ENCODE data around the gene DMC1. TPM values are rescaled to one million over a fixed set of nuclear protein-coding genes. Genes with fewer than 3 reads are reported as not detected.

Gene DMC1
- total RNA-seq (2014; rRNA removed; shearing (Covaris generic)) (5.0 and 8.0 TPM in 2 replicates), polyA plus RNA-seq (2016; fragmentation: Nextera tagmentation; extraction: Ambion mirVana) (13.2 and 18.5 TPM in 2 replicates)
- long read RNA-seq, partial matches to known transcripts, result 0 of 6 reads
- long read RNA-seq, other reads (novel, unspliced or antisense), result 6 of 6 reads

GRCh38 chr22:38569972-38570778, at the start of gene DMC1:
TSS of gene DMC1 (minus strand) at chr22:38570183. CDS start at chr22:38568256, 1,927 bp downstream.
- Mint-ChIP-seq H3K9me3 (no peaks in the 10 kb centered on the region), H3K36me3 (ENCODE audit: low read depth) (no peaks in the 10 kb centered on the region; the same call in 2 of the 3 replicates), H3K27me3 (ENCODE audit: insufficient read depth, low read depth, poor library complexity) (peaks cover 7% of the 10 kb centered on the region), H3K4me1 (peaks cover 25% of the 10 kb centered on the region), H3K4me3 (peak within 1 kb of the TSS; percentile 84), H3K27ac (peak within 1 kb of the TSS; percentile 97)
- H3K4me3 ChIP-seq, result peak within 1 kb of the TSS; percentile 82
- H3K9me2 ChIP-seq (ENCODE audit: insufficient read depth), result no peaks in the 10 kb centered on the region
- peak within 1 kb of the TSS; percentile 90 for H3K27ac ChIP-seq (ENCODE audit: low read depth)
- no peaks in the 10 kb centered on the region for H3K27me3 ChIP-seq (ENCODE audit: insufficient read depth)
- H3K79me2 ChIP-seq (replicated peaks; ENCODE audit: insufficient read depth), result no peaks in the 10 kb centered on the region
- H3F3A ChIP-seq (replicated peaks; ENCODE audit: low read depth), result no peaks in the 10 kb centered on the region
- TF ChIP-seq CREB1 (CRISPR knock-in tag; IDR thresholded peaks at IDR 0.05; ENCODE audit: low read depth) (peak; percentile 13; the same call in 1 of the 2 replicates), JUNB (IDR thresholded peaks at IDR 0.05; ENCODE audit: unreplicated experiment) (no peak), POLR2AphosphoS5 (IDR thresholded peaks at IDR 0.05; ENCODE audit: low read depth) (peak; percentile 64)
- peaks cover 23% of the 10 kb centered on the region for H3K4me1 ChIP-seq (ENCODE audit: insufficient read depth)
- H3K36me3 ChIP-seq (ENCODE audit: insufficient read depth), result no peaks in the 10 kb centered on the region
- ATAC-seq (peak; percentile 86), DNase-seq (ENCODE audit: low spot score) (peak; percentile 99)
- H3K4me2 ChIP-seq, result peak within 1 kb of the TSS; percentile 88
- peak within 1 kb of the TSS; percentile 97 for H2AFZ ChIP-seq
- H4K20me1 ChIP-seq (replicated peaks; ENCODE audit: insufficient read depth), result no peaks in the 10 kb centered on the region

DNA sequence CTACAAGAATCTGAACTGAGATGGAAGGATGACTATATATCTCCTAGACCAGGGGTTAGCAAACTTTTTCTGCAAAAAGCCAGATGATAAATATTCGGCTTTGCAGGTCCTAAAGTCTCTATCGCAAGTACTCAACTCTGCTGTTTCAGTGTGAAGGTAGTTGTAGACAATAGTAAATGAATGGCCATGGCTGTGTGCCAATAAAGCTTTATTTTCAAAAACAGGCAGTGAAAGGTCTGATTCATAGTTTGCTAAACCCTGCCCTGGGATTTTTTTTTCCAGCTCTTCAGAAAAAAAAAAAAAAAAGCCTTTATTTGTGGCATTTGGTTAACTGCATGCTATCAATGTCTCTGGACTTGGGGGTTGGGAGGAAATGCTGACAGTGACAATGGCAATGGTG, 48.7 kb upstream of the DMC1 start:
- Histone ChIP-seq H2AFZ (no peak overlapping the region), H3K4me1 (ENCODE audit: insufficient read depth) (no peaks in the 10 kb centered on the region), H3F3A (replicated peaks; ENCODE audit: low read depth) (no peaks in the 10 kb centered on the region), H3K4me3 (no peak overlapping the region), H4K20me1 (replicated peaks; ENCODE audit: insufficient read depth) (no peaks in the 10 kb centered on the region), H3K36me3 (ENCODE audit: insufficient read depth) (peaks cover 15% of the 10 kb centered on the region; the same call in 1 of the 2 replicates), H3K27me3 (ENCODE audit: insufficient read depth) (no peaks in the 10 kb centered on the region), H3K27ac (ENCODE audit: low read depth) (no peak overlapping the region), H3K79me2 (replicated peaks; ENCODE audit: insufficient read depth) (no peaks in the 10 kb centered on the region), H3K9me2 (ENCODE audit: insufficient read depth) (no peaks in the 10 kb centered on the region), H3K4me2 (no peak overlapping the region)
- DNase-seq (ENCODE audit: low spot score) (no peak), ATAC-seq (no peak)
- Mint-ChIP-seq H3K4me3 (no peak overlapping the region), H3K4me1 (peaks cover 4% of the 10 kb centered on the region), H3K27ac (no peak overlapping the region), H3K9me3 (peaks cover 9% of the 10 kb centered on the region; the same call in 2 of the 3 replicates), H3K36me3 (ENCODE audit: low read depth) (peaks cover 48% of the 10 kb centered on the region), H3K27me3 (ENCODE audit: insufficient read depth, low read depth, poor library complexity) (peaks cover 8% of the 10 kb centered on the region)
- no peak for TF ChIP-seq ETS1 (IDR thresholded peaks at IDR 0.05)
- no peak for TF ChIP-seq CTCF (conservative IDR thresholded peaks at IDR 0.05; ENCODE audit: low read depth in 2 of 2)
- no peak for TF ChIP-seq NANOG (IDR thresholded peaks at IDR 0.05; ENCODE audit: borderline replicate concordance)
- TF ChIP-seq CREB1 (CRISPR knock-in tag; IDR thresholded peaks at IDR 0.05; ENCODE audit: low read depth), result no peak
- TF ChIP-seq, protein P1, sequence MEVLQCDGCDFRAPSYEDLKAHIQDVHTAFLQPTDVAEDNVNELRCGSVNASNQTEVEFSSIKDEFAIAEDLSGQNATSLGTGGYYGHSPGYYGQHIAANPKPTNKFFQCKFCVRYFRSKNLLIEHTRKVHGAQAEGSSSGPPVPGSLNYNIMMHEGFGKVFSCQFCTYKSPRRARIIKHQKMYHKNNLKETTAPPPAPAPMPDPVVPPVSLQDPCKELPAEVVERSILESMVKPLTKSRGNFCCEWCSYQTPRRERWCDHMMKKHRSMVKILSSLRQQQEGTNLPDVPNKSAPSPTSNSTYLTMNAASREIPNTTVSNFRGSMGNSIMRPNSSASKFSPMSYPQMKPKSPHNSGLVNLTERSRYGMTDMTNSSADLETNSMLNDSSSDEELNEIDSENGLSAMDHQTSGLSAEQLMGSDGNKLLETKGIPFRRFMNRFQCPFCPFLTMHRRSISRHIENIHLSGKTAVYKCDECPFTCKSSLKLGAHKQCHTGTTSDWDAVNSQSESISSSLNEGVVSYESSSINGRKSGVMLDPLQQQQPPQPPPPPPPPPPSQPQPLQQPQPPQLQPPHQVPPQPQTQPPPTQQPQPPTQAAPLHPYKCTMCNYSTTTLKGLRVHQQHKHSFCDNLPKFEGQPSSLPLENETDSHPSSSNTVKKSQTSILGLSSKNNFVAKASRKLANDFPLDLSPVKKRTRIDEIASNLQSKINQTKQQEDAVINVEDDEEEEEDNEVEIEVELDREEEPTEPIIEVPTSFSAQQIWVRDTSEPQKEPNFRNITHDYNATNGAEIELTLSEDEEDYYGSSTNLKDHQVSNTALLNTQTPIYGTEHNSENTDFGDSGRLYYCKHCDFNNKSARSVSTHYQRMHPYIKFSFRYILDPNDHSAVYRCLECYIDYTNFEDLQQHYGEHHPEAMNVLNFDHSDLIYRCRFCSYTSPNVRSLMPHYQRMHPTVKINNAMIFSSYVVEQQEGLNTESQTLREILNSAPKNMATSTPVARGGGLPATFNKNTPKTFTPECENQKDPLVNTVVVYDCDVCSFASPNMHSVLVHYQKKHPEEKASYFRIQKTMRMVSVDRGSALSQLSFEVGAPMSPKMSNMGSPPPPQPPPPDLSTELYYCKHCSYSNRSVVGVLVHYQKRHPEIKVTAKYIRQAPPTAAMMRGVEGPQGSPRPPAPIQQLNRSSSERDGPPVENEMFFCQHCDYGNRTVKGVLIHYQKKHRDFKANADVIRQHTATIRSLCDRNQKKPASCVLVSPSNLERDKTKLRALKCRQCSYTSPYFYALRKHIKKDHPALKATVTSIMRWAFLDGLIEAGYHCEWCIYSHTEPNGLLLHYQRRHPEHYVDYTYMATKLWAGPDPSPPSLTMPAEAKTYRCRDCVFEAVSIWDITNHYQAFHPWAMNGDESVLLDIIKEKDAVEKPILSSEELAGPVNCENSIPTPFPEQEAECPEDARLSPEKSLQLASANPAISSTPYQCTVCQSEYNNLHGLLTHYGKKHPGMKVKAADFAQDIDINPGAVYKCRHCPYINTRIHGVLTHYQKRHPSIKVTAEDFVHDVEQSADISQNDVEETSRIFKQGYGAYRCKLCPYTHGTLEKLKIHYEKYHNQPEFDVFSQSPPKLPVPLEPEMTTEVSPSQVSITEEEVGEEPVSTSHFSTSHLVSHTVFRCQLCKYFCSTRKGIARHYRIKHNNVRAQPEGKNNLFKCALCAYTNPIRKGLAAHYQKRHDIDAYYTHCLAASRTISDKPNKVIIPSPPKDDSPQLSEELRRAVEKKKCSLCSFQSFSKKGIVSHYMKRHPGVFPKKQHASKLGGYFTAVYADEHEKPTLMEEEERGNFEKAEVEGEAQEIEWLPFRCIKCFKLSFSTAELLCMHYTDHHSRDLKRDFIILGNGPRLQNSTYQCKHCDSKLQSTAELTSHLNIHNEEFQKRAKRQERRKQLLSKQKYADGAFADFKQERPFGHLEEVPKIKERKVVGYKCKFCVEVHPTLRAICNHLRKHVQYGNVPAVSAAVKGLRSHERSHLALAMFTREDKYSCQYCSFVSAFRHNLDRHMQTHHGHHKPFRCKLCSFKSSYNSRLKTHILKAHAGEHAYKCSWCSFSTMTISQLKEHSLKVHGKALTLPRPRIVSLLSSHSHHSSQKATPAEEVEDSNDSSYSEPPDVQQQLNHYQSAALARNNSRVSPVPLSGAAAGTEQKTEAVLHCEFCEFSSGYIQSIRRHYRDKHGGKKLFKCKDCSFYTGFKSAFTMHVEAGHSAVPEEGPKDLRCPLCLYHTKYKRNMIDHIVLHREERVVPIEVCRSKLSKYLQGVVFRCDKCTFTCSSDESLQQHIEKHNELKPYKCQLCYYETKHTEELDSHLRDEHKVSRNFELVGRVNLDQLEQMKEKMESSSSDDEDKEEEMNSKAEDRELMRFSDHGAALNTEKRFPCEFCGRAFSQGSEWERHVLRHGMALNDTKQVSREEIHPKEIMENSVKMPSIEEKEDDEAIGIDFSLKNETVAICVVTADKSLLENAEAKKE (CRISPR knock-in tag; IDR thresholded peaks at IDR 0.05), result no peak
- TF ChIP-seq ZNF331 (CRISPR knock-in tag; IDR thresholded peaks at IDR 0.05; ENCODE audit: low read depth), result no peak
- TF ChIP-seq STAT1 (IDR thresholded peaks at IDR 0.05; ENCODE audit: unreplicated experiment), result no peak
- no peak for TF ChIP-seq JUNB (IDR thresholded peaks at IDR 0.05; ENCODE audit: unreplicated experiment)
- no peak for TF ChIP-seq POLR2AphosphoS5 (IDR thresholded peaks at IDR 0.05; ENCODE audit: low read depth)
